ENCODE data around the gene SLC25A17. TPM values are rescaled to one million over a fixed set of nuclear protein-coding genes. Genes with fewer than 3 reads are reported as not detected.

Gene SLC25A17
- total RNA-seq, 2 donors from 2014 or later, result 7.6 to 8.3 TPM

DNA sequence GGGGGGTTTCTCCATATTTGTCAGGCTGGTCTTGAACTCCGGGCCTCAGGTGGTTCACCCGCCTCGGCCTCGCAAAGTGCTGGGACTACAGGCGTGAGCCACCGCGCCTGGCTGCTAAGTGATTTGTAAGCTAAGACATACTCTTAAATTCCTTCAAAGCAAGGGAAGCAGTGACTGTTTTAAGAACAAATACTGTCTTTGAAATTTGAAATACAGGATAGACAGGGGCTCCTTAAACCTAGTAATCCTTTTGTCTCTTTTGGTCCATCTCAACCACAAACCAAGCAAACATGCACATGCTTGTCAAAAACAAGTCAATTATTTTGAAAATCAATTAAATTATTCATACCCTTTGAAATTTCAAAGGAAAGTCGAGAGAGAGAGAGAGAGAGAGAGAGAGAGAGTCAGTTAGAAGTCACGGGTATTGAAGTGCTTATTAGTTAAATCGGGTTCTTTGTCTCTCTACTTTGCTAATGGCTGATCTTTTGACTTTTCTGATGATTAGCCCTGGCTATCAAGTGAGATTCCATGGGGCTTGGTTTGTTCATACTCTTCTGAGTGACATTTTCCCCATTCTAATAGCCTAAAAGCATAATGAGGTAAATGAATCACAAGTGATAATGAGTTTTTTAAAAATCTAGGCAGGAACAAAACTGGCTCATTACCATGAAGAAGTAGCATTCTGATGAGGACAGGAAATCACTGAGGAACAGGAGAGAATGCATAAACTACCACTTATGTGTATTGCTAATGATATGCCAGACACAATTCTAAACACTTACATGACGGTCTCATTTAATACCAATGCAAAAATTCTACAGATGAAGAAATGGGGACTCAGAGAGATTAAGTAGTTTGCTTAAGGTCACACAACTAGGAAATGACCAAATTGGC, 91.8 kb downstream of the SLC25A17 start:
- TF ChIP-seq CTCF (IDR thresholded peaks at IDR 0.05) (no peak), POLR2A (IDR thresholded peaks at IDR 0.05) (no peak)
- H3K27me3 ChIP-seq, result no peaks in the 10 kb centered on the region
- peaks cover 2% of the 10 kb centered on the region for H3K4me1 ChIP-seq
- H3K27ac ChIP-seq, result no peak overlapping the region
- H3K4me3 ChIP-seq, result no peak overlapping the region
- WGBS, 2 donors, result 81 to 82% methylated on average over 11 of the region's 11 CpGs
- ATAC-seq (no peak), DNase-seq (no peak)
- H3K9me3 ChIP-seq, result no peaks in the 10 kb centered on the region
- no peaks in the 10 kb centered on the region for H3K36me3 ChIP-seq (replicated peaks in 1 of 2; ENCODE audit: insufficient read depth in 1 of 2, low read depth in 2 of 2)
- intact Hi-C loops (cut with DNase I), result no loop called here

DNA sequence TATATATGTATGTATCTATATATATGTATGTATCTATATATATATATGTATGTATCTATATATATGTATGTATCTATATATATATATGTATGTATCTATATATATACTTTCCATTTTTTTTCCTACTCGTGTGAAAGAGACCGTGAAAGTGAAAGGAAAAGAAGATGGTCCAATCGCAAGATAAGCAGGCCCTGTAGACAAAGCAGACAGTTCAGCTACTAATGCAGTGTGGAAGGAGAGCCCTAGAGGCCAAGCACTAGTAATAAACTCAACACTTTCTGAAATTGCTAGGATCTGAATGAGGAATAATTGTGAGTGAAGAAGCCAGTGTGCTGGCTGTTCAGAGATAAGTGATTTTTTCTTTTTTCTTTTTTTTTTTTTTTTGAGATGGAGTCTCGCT, 92.6 kb downstream of the SLC25A17 start:
- DNase-seq, result no peak
- Histone ChIP-seq H3K9me3 (no peaks in the 10 kb centered on the region), H3K27ac (no peak overlapping the region), H3K36me3 (replicated peaks in 1 of 2; ENCODE audit: insufficient read depth in 1 of 2, low read depth in 2 of 2) (no peaks in the 10 kb centered on the region), H3K27me3 (no peaks in the 10 kb centered on the region), H3K4me3 (no peak overlapping the region), H3K4me1 (no peaks in the 10 kb centered on the region)
- WGBS, 2 donors, result 77 to 86% methylated on average over 4 of the region's 4 CpGs
- TF ChIP-seq CTCF (IDR thresholded peaks at IDR 0.05), result no peak
- no peak for TF ChIP-seq POLR2A (IDR thresholded peaks at IDR 0.05)
- intact Hi-C loops (cut with DNase I), result no loop called here
- ATAC-seq, result no peak

DNA sequence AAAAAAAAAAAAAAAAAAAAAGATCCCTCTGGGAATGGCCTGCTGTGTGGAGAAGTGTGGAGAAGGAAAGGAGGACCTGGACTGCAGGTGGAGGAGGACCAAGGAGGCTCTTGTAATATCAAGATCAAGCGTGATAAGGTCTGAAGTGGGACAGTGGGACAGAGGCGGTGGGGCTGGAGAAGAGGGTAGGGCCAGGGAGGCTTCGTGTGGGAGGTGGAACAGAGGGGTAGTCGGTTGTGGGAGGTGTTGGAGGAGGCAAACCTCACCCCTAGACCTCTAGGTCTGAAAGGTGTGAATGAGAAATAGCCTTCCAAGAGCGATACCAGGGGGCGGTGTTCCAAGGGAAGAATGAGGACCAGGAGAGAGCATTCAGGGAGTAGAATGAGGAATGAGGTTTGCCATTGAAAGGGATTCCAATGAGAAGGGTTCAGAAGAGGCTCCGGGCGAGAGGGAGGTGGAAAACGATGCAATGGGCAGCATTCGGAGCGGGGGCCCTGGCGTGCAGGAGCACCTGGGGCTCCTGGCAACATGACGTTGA, 95.7 kb downstream of the SLC25A17 start:
- Histone ChIP-seq H3K36me3 (replicated peaks in 1 of 2; ENCODE audit: insufficient read depth in 1 of 2, low read depth in 2 of 2) (no peaks in the 10 kb centered on the region), H3K4me3 (no peak overlapping the region), H3K4me1 (no peaks in the 10 kb centered on the region), H3K9me3 (no peaks in the 10 kb centered on the region), H3K27me3 (no peaks in the 10 kb centered on the region), H3K27ac (no peak overlapping the region)
- ATAC-seq, result no peak
- 77 to 78% methylated on average over 13 of the region's 13 CpGs for WGBS, 2 donors
- TF ChIP-seq CTCF (IDR thresholded peaks at IDR 0.05) (no peak), POLR2A (IDR thresholded peaks at IDR 0.05) (no peak)
- DNase-seq, result no peak
- intact Hi-C loops (cut with DNase I), result no loop called here

DNA sequence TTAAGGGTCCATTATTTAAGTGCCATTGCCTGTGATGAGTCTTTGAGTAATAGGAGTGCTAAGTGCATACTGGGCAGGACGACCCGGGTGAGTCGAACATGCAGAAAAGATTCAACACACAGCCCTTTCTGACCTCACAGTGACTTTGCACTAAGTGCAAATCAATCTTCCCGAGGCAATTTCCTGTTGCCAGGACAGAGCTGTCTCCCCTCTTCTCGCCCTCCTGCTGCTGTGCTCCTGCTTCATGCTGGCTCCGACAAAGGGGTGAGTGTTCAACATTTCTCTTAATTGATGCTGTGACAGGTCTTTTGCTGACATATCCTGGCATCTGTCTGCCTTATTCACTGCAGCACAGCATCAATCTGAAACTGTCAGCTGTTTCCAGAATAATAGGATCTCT, 97.9 kb downstream of the SLC25A17 start:
- TF ChIP-seq POLR2A (IDR thresholded peaks at IDR 0.05) (no peak), CTCF (IDR thresholded peaks at IDR 0.05) (no peak)
- peak; percentile 67 for ATAC-seq
- H3K9me3 ChIP-seq, result no peaks in the 10 kb centered on the region
- intact Hi-C loops (cut with DNase I), result no loop called here
- peak in 2 of 4 donors; percentile 26 to 39 for DNase-seq
- H3K27me3 ChIP-seq, result no peaks in the 10 kb centered on the region
- 9 to 12% methylated on average over 6 of the region's 6 CpGs for WGBS, 2 donors
- H3K4me1 ChIP-seq, result no peaks in the 10 kb centered on the region
- H3K36me3 ChIP-seq (replicated peaks in 1 of 2; ENCODE audit: insufficient read depth in 1 of 2, low read depth in 2 of 2), result no peaks in the 10 kb centered on the region
- no peak overlapping the region for H3K4me3 ChIP-seq
- peak overlapping the region in 1 of 4 donors; percentile 52 for H3K27ac ChIP-seq

Data from body of pancreas (tissue), 4 donors.